ENCODE data around the gene DCUN1D1.

- no peak for TF ChIP-seq CTCF (IDR thresholded peaks at IDR 0.05 in 2 of 3, conservative IDR thresholded peaks at IDR 0.05 in 1 of 3; ENCODE audit: control insufficient read depth in 2 of 3, extremely low read depth in 1 of 3, insufficient read depth in 1 of 3, low read depth in 3 of 3, low read length in 3 of 3)
- no peak for TF ChIP-seq EP300 (IDR thresholded peaks at IDR 0.05; ENCODE audit: borderline replicate concordance in 1 of 2, control insufficient read depth in 1 of 2, low read depth in 2 of 2, low read length in 2 of 2)
- no peak for TF ChIP-seq BMI1 (IDR thresholded peaks at IDR 0.05; ENCODE audit: borderline replicate concordance)
- no peak for TF ChIP-seq BHLHE40 (IDR thresholded peaks at IDR 0.05; ENCODE audit: borderline replicate concordance in 1 of 2, low read depth in 2 of 2, low read length in 1 of 2)
- no peak for TF ChIP-seq GABPA (IDR thresholded peaks at IDR 0.05; ENCODE audit: low read depth)
- TF ChIP-seq SIN3A (IDR thresholded peaks at IDR 0.05; ENCODE audit: low read depth, low read length) = no peak
- no peak for TF ChIP-seq ATF2 (IDR thresholded peaks at IDR 0.05; ENCODE audit: low read length)
Measured at GRCh38 chr3:182969277-182969676, 11.1 kb downstream of the DCUN1D1 start.
